Measurements from ENCODE around the gene LZTS2. TPM values are rescaled to one million over a fixed set of nuclear protein-coding genes. Genes with fewer than 3 reads are reported as not detected.
A peak's percentile ranks its signal among the peaks of the same experiment; 100 is the strongest.

The LZTS2 gene
- total and polyA plus RNA-seq, 5 donors, result 42.5 to 66.4 (median 47.6) TPM

- no peak overlapping the region for H3K4me3 ChIP-seq (ENCODE audit: low read length)
- H3K27ac ChIP-seq (ENCODE audit: low read length), result no peak overlapping the region
- no peaks in the 10 kb centered on the region for H3K27me3 ChIP-seq (ENCODE audit: control insufficient read depth, insufficient read depth)
- no peaks in the 10 kb centered on the region for H3K9me3 ChIP-seq (ENCODE audit: control insufficient read depth, low read length)
- no peaks in the 10 kb centered on the region for H3K4me1 ChIP-seq (ENCODE audit: control insufficient read depth, insufficient read depth, low read length)
- intact Hi-C loops (cut with DNase I), result no loop called here
- ATAC-seq (no peak), DNase-seq (no peak)
- 62% methylated on average over 13 of the region's 13 CpGs for WGBS
These were observed 8.6 kb downstream of the LZTS2 start for GRCh38 chr10:101007915-101008822.

DNA sequence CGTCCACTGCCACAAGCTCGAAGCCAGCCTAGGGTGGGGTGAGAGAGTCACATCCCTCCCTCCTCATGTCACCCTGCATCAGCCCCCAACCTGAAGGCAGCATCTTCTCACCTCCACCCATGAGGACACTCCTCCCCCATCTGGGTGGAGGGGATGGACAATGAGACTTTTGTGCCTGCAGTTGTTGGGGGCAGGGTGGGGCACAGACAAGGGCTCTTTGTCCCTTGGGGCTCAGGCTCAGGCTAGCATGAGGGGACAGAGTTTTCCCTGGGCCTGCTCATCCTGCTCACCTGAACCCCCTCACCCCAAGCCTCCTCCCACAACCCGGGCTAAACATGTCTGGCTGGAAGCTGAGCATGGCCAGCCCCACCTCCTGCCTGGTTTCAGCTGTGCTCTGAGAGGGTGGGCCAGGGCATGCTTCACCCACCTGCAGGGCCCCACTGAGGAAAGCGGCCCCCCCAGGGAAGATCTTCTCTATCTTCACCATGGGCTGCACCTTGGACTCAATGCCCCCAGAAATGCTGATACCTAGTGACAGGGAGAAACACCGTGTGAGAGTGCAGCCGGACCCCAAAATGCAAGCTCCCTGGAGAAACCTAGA, 9.3 kb downstream of the LZTS2 start:
- H3K27ac ChIP-seq (ENCODE audit: low read length), result no peak overlapping the region
- H3K27me3 ChIP-seq (ENCODE audit: control insufficient read depth, insufficient read depth), result no peaks in the 10 kb centered on the region
- 78% methylated on average over 6 of the region's 6 CpGs for WGBS
- no peak for ATAC-seq
- DNase-seq, result no peak
- intact Hi-C loops (cut with DNase I), result no loop called here
- H3K9me3 ChIP-seq (ENCODE audit: control insufficient read depth, low read length), result no peaks in the 10 kb centered on the region
- H3K4me3 ChIP-seq (ENCODE audit: low read length), result no peak overlapping the region
- no peaks in the 10 kb centered on the region for H3K4me1 ChIP-seq (ENCODE audit: control insufficient read depth, insufficient read depth, low read length)

DNA sequence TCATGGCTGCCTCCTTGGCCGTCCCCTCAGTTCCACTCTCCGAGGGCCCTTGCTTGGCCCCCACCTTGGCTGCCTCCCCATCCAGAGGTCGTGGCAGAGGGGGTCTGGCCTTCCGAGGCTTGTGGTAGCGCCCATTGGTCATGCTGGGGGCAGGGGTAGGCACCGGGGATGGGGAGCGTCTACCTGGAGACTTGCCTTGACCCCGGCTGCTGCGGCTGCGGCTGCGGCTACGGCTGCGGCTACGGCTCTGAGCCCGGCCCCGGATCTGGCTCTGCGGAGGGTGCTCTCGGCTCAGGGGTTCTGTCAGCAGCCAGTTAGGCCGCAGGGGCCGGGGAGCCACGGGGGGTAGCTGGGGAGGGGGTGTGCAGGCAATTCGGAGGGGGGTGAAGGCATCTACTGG, 10.7 kb downstream of the LZTS2 start:
- 96% methylated on average over 22 of the region's 22 CpGs for WGBS
- DNase-seq (no peak), ATAC-seq (no peak)
- Histone ChIP-seq H3K27me3 (ENCODE audit: control insufficient read depth, insufficient read depth) (no peaks in the 10 kb centered on the region), H3K4me3 (ENCODE audit: low read length) (no peak overlapping the region), H3K4me1 (ENCODE audit: control insufficient read depth, insufficient read depth, low read length) (no peaks in the 10 kb centered on the region), H3K27ac (ENCODE audit: low read length) (no peak overlapping the region), H3K9me3 (ENCODE audit: control insufficient read depth, low read length) (no peaks in the 10 kb centered on the region)
- intact Hi-C loops (cut with DNase I), result no loop called here

GRCh38 chr10:101011517-101012423, 12.2 kb downstream of the LZTS2 start:
- intact Hi-C loops (cut with DNase I), result loop anchor here in 1 of 4 donors (2.0 kb wide), 1 partner anchor 17 kb away; no protein-coding TSS in a partner anchor

DNA sequence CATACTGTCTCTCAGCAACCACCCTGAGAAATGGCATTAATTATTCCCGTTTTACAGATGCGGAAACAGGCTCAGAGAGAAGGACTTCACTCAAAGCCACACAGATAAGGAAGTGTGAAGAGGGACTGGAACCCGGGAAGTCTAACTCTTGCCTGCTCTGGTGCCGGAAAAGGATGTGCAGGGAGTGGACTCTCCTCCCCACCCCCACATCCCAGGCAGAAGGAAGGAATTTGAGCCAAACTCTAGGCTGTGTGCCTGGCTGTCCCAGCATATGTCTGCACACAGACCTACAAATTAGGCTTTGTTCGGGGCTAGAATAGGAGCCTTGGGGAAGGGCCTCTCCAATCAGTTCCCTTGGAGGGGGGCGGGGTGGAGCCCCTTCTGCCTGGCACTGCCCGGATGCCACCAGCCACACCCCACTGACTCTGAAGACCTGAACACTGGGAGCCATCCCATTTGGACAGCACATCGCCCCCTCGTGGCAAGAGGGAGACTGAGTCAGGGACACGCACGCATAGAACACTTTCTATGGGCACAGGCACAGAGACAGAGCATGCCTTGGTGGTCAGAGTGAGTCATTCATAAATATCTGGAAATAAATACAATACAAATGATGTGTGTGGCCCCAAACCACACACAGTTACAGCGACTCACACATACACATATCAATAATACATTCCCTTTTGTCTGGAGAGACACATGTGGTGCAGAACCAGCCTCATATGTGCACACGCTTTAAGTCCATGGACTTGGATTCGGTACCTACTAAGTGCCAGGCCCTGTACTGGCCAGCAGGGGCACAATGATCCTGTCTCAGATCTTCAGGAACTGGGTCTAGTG, 13.1 kb downstream of the LZTS2 start:
- no peak overlapping the region for H3K4me3 ChIP-seq (ENCODE audit: low read length)
- H3K9me3 ChIP-seq (ENCODE audit: control insufficient read depth, low read length), result no peaks in the 10 kb centered on the region
- DNase-seq (peak; percentile 90 to 95 (median 95)), ATAC-seq (peak; percentile 87 to 88)
- no peak overlapping the region for H3K27ac ChIP-seq (ENCODE audit: low read length)
- intact Hi-C loops (cut with DNase I), result loop anchor here in 1 of 4 donors (2.0 kb wide), 1 partner anchor 18 kb away; no protein-coding TSS in a partner anchor
- H3K27me3 ChIP-seq (ENCODE audit: control insufficient read depth, insufficient read depth), result no peaks in the 10 kb centered on the region
- no peaks in the 10 kb centered on the region for H3K4me1 ChIP-seq (ENCODE audit: control insufficient read depth, insufficient read depth, low read length)
- 16% methylated on average over 14 of the region's 14 CpGs for WGBS

More at GRCh38 chr10:101011517-101012423, 12.2 kb downstream of the LZTS2 start:
- Histone ChIP-seq H3K27ac (ENCODE audit: low read length) (no peak overlapping the region), H3K4me1 (ENCODE audit: control insufficient read depth, insufficient read depth, low read length) (no peaks in the 10 kb centered on the region), H3K9me3 (ENCODE audit: control insufficient read depth, low read length) (no peaks in the 10 kb centered on the region), H3K4me3 (ENCODE audit: low read length) (no peak overlapping the region), H3K27me3 (ENCODE audit: control insufficient read depth, insufficient read depth) (no peaks in the 10 kb centered on the region)
- ATAC-seq (no peak), DNase-seq (peak in 1 of 3 donors; percentile 69)
- 57% methylated on average over 22 of the region's 22 CpGs for WGBS

GRCh38 chr10:101013365-101013825, 13.8 kb downstream of the LZTS2 start:
- no peak overlapping the region for H3K4me3 ChIP-seq (ENCODE audit: low read length)
- DNase-seq (no peak), ATAC-seq (no peak)
- H3K9me3 ChIP-seq (ENCODE audit: control insufficient read depth, low read length), result no peaks in the 10 kb centered on the region
- no peak overlapping the region for H3K27ac ChIP-seq (ENCODE audit: low read length)
- WGBS, result 56% methylated on average over 9 of the region's 9 CpGs
- no peaks in the 10 kb centered on the region for H3K27me3 ChIP-seq (ENCODE audit: control insufficient read depth, insufficient read depth)
- H3K4me1 ChIP-seq (ENCODE audit: control insufficient read depth, insufficient read depth, low read length), result no peaks in the 10 kb centered on the region
- intact Hi-C loops (cut with DNase I), result loop anchor here in 1 of 4 donors (2.0 kb wide), 1 partner anchor 19 kb away; no protein-coding TSS in a partner anchor

GRCh38 chr10:101014230-101014884, 14.7 kb downstream of the LZTS2 start:
- Histone ChIP-seq H3K27me3 (ENCODE audit: control insufficient read depth, insufficient read depth) (no peaks in the 10 kb centered on the region), H3K4me1 (ENCODE audit: control insufficient read depth, insufficient read depth, low read length) (no peaks in the 10 kb centered on the region), H3K27ac (ENCODE audit: low read length) (no peak overlapping the region), H3K4me3 (ENCODE audit: low read length) (no peak overlapping the region), H3K9me3 (ENCODE audit: control insufficient read depth, low read length) (no peaks in the 10 kb centered on the region)
- intact Hi-C loops (cut with DNase I), result loop anchor here in 1 of 4 donors (1.0 kb wide), 1 partner anchor 20 kb away; no protein-coding TSS in a partner anchor
- WGBS, result 17% methylated on average over 11 of the region's 11 CpGs
- ATAC-seq (peak; percentile 65 to 71), DNase-seq (peak; percentile 78 to 94 (median 94))

DNA sequence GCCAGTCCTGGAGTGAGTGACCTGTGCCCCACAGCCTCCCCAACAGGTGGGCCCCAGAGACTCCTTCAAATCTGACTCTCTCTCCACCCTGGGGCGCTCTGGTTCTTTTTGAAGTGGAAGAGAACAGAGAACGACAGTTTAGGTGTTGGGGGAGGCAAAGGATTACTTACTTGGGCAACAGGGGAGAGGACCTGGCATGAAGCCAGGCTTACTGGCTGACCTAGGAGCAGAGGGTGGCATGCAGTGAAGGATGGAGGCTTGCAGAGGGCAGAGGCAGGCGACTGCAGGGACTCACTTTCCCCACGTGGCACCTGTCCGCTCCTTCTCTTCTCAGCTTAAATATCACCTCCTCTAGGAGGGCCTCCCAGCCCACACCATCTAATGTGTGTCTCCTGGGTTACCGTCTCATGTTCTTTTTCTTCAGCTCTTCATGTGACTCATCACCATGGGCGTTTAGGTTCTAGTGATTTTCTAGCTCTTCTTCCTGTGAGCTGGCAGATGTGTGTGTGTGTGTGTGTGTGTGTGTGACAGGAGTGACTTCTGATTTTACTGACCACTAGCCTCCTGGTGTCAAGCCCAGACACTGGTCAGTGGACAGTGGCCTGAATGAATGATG, 15.5 kb downstream of the LZTS2 start:
- H3K4me1 ChIP-seq (ENCODE audit: control insufficient read depth, insufficient read depth, low read length), result no peaks in the 10 kb centered on the region
- no peak overlapping the region for H3K27ac ChIP-seq (ENCODE audit: low read length)
- no peak overlapping the region for H3K4me3 ChIP-seq (ENCODE audit: low read length)
- H3K9me3 ChIP-seq (ENCODE audit: control insufficient read depth, low read length), result no peaks in the 10 kb centered on the region
- H3K27me3 ChIP-seq (ENCODE audit: control insufficient read depth, insufficient read depth), result no peaks in the 10 kb centered on the region
- ATAC-seq (no peak), DNase-seq (no peak)
- intact Hi-C loops (cut with DNase I), result loop anchor here in 1 of 4 donors (1.0 kb wide), 1 partner anchor 21 kb away; no protein-coding TSS in a partner anchor
- 45% methylated on average over 7 of the region's 7 CpGs for WGBS

DNA sequence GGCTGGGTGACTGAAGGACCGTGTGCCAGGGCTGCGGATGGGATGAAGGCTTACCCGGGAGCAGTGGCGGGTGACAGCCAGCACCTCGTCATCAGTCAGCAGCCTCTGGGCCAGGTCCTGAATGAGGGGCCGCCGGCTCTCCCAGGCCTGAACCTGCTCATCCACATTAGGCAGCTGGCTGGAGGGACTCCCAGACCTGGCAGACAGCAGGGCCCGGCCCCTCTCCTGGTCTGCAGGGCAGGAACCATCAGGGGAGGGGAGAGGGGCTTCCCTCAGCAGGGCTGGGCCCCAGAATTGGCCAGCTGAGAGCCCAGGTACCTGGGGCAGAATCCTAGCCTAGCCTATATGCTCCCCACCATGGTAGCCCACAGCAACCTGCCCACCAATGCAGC, 16.0 kb downstream of the LZTS2 start:
- Histone ChIP-seq H3K27ac (ENCODE audit: low read length) (no peak overlapping the region), H3K4me1 (ENCODE audit: control insufficient read depth, insufficient read depth, low read length) (no peaks in the 10 kb centered on the region), H3K27me3 (ENCODE audit: control insufficient read depth, insufficient read depth) (no peaks in the 10 kb centered on the region), H3K9me3 (ENCODE audit: control insufficient read depth, low read length) (no peaks in the 10 kb centered on the region), H3K4me3 (ENCODE audit: low read length) (no peak overlapping the region)
- 77% methylated on average over 8 of the region's 8 CpGs for WGBS
- intact Hi-C loops (cut with DNase I), result no loop called here
- no peak for ATAC-seq
- peak in 1 of 3 donors; percentile 65 for DNase-seq

All from right cardiac atrium (tissue), 5 donors.